ENCODE measurements around the gene EEFSEC.

Gene EEFSEC

DNA sequence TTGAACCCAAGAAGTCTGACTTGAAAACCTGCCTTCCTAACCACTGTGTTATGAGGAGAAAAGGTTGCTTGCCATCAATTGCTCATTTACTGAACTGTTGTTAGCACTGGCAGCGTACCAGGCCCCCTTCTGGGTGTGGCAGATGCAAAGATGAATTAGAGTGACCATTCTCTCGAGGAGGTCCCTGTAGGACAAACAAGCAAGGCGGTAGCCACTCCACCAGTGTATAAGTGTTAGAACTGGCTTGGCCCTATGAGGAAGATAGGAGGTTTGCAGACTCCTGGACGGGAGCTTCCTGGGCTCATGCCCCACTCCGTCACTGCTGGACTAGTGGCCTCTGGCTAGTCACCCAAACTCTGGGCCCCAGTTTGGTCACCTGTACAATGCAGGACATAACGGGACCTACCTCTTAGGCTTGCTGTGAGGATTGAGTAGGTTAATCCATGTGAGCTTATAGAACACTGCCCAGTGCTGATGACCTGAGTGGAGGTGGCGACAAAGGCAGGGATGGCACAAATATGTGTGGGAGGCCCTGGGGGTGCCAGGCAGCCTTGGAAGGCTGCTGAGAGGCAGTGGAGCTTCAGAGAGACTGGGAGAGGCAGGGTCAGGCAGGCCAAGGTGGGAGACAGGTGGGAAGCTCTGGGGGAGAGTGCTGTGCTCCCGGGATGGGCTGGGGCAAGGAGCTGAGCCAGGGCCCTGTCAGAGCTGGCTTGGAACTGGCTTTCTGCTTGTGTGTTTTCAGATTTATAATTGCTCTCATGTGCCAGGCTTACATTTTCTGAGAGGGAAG, 167.5 kb downstream of the EEFSEC start:
- no peak for DNase-seq

DNA sequence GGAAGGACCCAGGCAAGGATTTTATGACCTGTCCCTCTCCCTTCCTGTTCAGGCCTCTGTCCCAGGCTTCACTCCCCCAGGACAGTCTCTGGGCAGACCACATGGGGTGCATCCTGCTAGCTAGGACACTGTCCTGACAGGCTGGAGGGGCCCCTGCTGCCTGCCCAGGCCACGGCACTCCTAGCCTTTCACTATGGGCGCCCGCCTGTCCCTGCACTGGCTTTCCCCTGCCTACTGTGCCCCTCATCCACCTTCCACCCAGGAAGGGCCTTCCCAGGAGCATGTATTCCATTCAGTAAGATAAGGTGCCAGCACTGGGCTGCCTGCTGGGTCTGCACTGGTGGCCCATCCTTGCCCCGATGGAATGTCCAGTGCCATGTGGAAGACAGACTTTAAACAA, 168.1 kb downstream of the EEFSEC start:
- DNase-seq, result no peak

DNA sequence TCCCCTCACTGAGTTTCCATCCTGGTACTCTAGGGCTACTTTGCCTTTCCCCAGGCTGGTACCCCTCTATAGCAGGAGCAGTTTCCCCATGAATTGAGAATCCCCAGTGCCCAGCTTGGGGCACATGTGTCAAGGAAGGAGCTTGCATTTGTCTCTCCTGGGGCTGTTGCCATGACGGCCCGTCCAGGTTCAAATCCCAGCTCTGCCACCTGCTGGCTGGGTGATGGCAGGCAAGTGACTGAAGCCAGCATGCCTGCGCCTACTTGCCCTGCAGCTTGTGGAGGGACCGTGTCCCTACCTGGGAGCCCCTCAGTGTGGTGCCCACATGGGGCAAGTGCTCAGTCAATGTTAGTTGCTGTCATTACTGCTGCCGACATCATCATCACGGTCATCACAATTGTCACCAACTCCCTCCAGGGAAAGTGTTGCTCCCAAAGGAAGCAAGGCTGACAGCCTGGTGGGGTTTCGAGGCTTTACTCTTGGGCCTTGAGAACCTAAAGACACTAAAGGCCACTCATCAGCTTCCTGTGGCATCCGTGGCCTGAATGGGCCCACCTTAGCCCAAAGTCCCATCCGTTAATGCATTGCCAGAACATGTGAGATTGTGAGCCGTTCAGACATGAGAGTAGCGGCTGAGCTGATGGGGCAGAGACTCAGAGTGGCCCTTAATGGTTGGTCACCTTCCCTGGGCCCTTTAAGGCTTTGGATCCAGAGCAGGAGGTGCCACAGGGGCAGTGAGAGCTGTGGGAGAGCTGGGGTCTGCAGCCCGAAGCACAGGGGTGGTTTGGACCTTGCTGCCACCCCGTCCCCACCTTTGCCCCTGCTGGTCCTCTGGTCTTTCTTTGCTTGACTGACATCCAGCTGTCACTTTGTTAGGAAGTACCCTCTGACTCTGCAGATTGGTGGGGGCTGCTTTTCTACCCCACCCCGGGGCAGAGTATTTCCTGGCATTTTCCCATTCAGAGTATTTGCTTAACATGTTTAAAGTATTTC, 169.0 kb downstream of the EEFSEC start:
- peak; percentile 55 for DNase-seq

DNA sequence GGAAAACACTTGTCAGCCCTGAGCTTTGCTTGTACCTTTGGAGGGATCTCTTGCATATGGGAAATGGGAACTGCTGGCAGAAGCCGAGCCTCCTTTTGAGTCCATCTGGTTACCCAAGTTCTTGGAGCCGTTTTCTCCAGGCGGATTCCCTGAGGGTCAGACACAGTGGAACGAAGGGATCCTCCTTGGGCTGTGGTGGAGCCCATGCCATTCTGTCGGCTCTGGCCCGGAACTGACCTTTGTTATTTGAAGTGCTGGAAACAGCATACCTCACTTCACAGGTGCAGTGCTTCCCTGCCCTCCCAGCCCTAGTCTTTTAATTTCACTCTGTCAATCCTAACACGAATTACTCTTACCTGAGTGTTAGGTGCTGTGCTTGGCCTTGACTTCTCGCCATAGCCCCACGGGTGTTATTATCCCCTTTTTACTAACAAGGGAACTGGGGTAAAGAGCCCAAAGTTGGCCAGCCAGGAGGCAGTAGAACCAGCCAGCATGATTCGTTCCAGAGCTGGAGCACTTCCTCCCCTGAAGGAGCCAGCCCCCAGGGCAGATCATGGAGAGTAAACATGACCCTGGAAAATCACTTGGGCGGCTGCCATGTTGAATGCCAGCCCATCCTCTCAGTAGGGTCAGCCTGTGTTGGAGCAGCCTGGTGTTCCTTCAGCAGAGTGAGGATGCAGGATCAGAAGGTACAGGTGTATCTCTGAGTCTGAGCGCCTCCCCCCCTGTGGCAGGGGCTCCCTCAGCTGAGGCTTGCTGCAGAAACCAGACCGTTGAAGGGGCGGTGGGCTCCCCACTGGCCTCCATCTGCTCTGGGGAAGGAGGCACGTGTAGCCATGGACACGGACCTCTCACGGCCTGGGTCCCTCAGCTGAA, 170.2 kb downstream of the EEFSEC start:
- no peak for DNase-seq

DNA sequence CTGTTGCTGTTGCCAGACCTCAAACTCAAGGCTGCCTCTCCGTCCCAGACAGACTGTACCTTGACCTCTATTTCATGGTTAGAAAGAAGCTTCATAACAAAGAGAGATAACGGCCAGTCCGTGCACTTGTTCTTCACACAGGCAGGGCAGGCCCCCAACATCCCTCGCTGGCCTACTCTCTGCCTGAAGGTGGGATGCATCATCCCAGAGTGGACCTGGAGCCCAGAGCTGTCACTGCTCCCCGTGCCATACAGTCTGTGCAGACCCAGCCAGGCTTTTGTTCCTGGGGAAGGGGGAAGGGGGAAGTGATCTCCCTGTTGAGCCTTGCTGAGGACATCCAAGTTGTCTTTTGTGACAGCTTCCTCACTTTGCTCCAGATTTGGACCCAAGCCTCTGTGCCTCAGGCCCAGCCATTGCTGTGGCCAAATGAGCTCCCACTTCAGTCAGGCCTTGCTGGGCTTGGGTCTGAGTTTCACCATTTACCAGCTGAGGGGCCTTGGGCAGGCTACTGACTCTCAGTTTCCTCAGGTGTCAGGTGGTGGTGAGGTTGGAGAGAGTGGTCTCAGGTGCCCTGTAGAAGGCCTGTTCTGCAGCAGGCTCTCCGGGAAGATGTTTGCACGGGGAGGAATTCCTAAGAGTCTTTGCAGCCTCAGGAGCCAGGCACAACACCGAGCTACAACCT, 171.8 kb downstream of the EEFSEC start:
- no peak for DNase-seq

DNA sequence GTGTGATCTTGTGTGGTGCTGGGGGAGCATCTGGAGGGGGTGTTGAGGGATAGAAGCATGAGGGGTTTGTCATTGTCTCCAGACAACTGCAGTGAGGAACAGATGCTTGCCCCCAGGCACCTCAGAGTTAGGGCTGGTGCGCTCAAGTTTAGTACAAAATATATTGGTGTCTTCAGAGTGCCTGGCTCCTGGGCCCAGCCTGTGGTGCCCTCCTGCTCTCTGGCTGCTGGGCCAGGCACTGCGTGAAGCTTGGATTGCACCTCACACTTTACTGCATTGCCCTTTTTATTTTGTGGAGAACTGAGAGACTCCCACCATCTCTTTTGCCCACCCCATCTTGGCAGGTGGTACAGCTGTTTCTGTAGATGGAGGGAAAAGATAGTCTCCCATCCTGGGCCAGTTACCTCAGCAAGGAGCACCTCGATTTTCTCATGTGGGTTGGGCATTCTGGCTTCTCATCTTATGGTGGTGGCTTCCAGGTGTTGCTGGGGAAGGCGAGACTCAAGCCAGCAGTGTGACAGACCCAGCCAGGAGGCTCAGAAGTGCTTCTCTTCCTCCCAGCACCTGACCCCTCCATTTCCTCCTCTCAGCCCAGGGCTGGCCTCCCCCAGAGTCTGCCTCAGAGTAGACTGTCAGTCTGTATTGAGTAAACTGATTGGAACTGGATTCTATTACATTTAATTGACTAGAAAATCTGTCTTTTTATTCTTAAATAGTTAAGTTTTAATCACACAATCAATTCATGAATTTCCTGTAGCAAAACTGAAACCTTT, 173.0 kb downstream of the EEFSEC start:
- no peak for DNase-seq

DNA sequence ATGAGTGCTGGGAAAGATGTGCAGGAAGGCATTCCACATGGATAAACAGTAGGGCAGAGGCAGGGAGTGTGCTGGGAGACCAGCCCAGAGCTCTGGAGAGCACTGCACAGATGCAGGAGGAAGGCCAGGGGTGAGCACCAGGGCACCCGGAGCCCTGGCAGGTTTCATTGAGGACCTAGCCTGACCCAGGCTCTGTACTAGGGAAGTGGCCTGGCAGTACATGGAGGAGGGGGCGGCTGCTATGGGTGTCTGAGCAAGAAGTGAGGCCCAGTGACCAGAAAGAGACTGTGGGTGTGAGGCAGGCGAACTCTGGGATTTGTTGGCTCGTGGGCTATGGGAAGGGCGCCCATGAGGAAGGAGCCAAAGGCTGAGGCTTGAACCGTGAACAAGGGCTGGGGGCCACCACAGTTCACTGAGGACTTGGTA, 174.3 kb downstream of the EEFSEC start:
- no peak for DNase-seq

DNA sequence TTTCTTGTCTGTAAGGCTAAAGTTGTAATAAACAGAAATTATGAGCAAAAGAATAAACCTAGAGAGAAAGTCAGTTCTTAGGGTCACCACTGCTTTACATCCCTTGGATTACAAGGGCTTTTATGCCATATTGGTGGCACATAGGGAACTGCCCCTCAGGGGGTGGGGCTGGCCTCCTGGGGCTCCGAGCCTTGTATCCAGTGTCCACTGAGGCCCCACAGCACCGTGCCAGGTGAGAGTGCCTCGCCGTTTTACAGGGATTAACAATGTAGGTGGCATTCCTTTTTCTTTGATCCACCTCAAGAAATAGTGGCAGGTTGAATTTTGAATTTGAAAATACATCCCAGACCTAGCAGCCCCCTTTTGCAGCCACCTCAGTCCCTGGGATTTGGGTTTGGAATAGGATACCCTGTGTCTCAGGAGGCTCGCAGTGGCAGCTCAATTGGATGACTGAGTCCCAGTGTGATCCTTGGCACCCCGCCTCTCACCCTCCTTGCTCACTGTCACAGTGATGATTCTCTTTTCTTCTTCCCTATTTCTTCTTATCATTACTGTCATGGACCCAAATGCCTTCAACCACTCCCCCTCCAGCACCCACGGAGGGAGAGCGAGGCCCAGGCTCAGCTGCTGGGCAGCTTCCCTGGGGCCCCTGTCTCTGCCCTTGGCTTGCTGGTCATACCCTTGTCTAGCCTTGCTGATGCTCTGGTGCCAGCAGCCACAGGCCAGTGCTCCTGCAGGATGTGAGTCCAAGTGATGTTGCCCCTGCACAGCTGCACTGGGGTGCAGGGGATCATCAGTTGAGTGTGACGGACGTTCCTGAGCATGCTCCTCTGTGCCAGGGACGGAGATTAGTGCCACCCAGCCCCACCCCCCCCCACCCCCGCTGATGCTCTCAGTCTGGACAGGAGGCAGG, 175.5 kb downstream of the EEFSEC start:
- DNase-seq, result no peak

DNA sequence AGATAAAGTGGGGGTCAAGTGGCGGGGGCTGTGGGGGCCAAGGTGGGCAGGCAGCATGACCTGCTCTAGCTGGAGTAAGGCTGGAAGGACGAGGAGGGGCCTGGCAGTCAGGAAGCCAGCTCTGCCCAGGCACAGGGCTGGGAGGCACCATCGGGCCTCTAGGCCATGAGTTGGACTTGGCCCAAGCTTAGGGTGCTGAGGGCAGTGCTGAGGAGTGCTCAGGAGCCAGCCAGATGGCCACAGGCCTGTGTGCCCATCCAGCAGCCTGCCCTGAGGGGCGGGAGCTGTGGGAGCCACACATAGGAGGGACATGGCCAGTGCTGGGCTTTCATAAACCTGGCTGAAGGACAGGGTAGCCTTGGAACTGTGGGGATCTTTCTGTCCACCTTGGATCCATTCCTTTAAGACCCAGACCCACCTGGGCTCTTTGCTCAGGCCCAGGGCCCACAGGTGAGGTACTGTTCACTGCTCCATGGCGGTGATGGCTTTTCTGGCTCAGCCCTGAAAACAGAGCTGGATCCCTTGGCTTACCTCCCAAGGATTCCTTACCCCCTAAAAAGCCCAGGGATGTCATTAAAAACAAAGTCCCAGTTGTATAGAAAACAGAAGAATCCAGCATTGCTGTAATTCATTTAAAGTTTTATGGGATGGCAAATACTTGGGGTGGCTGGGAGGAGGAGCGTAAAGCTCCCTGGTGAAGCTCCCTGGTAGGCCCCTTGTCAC, 176.4 kb downstream of the EEFSEC start:
- DNase-seq, result no peak

DNA sequence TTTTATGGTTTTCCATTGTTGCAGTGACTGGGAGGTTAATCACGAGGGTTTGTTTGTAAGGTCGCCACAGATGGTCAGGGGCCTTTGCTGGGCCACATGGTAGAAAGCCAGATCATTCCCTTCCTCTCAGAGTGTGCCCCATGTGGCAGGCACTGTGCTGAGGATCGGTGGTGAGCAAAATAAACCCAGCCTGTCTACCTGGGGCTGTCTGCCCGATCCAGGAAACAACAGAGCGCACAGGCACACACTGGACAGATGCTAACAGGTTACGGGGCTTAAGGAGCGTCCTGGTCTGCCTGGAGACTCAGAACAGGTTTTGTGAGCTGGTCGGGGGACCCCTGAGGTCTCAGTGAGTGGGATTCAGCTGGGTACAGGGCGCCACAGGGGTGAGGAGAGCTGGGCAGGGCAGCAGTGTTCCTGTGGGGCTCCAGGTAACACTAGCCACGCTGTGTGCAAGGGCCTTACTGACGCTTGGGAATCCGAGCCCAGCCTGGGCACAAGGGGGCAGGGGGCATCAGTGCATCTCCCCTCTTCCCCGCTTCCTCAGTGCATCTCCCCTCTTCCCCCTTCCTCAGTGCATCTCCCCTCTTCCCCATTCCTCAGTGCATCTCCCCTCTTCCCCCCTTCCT, 177.0 kb downstream of the EEFSEC start:
- DNase-seq, result no peak

DNA sequence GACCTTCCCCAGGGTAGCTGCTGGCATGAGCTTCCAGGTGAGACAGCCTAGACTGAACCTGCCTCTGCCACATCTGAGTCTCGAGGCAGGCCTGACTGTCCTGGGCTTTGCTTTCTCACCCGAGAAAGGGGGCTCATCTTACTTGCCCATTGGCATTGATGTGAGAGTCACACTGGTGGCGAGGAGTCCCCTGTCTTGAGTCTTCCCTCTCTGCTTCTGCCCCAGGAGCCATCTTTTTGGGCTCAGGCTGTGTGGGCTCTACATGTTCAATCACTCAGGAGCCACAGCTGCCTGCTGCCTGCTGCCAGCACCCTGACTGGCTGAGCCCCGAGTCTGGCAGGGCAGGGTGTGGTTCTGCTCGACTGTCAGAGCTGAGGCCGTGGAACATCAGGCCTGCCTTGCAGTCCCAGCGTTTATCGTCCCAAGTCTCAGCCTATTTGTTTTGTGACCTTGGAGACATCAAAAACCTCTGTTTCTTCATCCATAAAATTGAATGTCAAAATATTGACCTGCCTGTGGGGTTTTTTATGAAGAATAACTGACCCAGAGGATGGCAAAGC, 180.9 kb downstream of the EEFSEC start:
- no peak for DNase-seq

DNA sequence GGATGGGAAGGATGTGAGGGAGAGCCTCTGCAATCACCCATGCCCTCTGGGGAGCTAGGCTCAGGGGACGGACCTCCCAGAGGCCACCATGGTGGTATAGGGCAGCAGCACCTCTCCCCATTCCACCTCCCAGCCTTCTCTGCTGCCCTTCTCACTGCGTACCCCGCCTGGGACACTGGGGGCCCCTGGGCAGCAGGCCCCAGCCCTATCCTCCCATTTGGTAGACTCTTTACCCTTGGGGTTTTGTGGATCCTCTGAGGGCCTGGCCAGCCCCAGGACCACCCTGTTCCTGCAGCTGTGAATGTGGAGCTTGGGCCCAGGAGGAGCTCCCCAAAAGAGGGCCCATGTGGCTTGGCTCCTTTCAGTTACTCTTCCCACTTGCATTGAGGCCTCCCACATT, 181.5 kb downstream of the EEFSEC start:
- no peak for DNase-seq

DNA sequence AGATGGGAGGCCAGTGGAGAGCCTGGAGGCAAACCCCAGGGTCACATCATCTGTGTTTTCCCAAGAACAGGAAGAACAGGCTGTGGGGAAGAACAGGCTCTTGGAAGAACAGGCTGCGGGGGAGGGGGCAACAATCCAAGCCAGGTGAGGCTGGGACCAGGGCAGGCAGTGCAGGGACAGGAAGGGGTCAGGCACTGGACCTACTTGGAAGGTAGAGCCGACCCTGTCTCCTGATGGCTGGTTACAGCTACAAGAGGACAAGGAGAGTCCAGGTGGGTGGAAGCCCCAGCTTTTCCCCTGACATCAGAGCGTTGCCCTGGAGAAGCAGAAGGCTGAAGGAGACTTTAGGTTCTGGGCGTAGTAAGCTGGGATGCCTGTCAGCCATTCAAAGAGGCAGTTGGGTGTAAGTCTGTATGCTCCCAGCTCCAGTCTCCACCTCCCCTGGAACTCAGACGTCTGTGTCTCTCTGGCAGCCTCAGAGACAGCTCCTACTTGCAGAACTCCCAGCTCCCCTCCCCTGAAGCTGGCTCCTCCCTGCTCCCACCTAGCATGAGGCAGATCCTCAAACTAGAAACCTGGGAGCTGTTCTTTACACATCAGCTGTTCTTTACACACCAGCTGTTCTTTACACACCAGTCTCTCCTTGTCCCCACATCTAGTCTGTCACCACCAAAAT, 182.5 kb downstream of the EEFSEC start:
- no peak for DNase-seq

DNA sequence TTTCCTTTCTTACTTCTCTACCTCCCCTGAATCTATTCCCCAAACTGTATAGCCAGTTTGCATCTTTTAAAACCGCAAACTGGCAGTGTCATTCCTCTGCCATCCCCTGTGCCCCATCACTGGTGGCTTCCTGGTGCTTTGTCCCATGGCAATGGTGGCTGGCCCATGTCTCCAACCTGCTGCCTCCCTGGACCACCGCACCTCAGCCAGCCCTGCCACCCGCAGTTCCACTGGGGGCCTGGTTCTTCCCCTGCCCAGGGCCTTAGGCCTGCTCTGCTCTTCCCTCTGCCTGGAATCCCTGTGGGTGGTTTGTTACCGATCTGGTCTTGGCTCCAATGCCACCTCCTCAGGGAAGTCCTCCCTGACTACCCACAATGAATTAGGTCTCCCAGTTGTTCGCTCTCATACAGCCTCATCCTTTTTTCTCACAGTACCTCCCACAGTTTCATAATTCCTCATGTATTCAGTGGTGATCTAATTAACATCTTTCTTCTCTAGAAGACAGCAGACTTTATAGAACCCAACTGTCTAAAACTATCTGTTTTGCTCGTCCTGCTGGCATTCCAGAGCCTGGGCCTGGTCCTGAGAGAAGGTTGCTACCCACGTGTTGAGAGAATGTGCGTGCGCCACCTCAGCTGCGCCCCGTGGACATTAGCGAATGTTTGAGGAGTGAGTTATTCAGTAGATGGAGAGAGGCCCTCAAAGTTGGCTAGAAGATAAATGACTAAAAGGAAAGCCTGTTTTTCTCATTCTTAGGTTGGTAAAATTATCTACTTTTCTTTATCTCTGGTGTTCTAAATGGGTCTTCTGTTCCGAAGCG, 183.3 kb downstream of the EEFSEC start:
- DNase-seq, result no peak

DNA sequence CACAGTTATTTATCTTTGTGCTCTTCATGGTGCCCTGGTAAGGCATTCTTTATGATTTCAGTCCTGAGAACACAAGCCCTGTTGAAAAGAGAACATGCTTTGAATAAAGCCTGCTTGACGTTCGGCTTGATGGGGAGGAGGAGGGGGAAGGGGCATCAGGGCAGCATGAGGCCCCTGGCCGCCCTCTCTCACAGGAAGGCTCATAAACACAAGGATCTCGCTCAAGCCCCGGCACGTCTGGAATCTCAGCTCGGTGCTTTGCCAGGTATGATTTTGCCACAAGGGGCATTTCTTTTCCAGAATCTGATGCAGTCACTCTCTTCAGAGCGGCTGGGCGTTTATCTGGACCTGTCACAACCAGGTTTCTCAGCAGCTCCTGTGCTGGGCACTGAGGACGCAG, 184.0 kb downstream of the EEFSEC start:
- DNase-seq, result no peak

DNA sequence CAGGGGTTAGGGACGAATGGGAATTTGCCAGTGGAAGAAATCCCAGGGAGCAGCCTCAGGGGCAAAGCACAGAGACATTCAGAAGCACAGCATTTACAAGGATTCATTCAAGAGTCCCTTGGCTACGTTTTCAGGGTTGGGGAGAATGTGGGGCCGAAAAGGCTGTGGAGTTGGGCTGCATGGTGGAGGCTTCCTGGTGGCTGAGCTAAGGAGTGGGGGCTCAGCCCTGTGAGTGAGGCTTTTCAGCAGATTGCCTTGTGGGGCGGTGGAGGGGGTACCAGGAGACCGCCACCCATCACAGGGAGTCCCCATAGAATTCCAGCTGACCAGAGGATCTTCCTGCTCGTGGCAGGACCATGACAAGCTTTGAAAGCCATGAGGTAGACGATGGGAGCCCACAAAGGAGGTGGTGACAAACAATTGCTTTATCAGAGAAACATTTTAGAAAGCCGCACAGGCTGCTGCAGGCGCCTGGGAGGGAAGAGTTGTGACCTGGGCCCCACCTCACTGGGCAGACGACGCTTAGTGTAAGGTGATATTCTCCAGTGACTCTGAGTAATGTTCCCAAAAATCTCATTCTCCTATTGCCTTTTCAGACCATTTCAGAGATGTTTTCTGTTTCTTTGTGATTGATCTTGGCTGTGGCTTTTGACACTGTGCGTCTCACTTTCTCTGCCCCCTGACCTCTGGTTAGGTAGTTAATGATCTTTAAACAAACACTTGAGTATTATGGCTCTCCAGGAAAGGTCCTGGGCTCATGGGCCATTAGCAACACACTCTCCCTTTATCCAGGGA, 185.5 kb downstream of the EEFSEC start:
- no peak for DNase-seq

Data from stimulated activated CD4-positive, alpha-beta T cell treated with anti-CD3 and anti-CD28 coated beads, Interleukin-1b, Interleukin-23, amount 100 ng/mL, for 48 hours (primary cell).